ENCODE measurements around the gene PSD2.

The PSD2 gene

DNA sequence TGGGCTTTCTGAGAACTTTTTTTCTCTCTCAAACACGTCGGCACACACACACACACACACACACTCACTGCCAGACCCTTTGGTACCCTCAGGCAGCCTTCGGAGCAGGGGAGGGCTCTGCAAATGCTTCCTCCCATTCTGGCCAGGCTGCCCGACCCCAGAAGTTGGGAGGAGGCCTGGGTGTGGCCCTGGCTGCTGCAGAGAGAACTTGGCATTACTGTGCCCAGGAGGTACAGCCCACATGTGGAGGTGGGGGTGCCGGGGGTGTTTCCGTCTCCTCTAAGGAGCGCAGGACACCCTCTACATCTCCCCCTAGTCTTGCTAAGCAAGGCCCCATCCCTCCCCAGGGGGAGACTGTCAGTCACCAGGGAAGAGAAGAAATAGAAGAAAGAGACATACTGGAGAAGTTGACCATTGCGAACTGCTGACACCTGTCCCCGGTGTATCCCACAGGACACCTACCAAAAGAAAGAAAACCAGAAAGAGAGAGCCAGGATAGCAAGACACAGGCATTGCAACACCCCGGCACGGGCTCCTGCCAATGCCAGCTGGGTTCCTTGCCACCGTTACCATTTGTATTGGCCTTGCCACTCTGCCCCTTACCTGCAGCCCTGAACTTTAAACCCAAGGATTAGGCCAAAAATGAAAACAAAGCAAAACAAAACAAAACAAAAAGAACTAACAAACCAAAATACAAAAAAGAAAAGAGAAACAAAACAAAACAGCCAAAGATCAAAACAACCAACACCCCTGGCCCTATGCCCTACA, 69.3 kb downstream of the PSD2 start:
- TF ChIP-seq, protein P1, sequence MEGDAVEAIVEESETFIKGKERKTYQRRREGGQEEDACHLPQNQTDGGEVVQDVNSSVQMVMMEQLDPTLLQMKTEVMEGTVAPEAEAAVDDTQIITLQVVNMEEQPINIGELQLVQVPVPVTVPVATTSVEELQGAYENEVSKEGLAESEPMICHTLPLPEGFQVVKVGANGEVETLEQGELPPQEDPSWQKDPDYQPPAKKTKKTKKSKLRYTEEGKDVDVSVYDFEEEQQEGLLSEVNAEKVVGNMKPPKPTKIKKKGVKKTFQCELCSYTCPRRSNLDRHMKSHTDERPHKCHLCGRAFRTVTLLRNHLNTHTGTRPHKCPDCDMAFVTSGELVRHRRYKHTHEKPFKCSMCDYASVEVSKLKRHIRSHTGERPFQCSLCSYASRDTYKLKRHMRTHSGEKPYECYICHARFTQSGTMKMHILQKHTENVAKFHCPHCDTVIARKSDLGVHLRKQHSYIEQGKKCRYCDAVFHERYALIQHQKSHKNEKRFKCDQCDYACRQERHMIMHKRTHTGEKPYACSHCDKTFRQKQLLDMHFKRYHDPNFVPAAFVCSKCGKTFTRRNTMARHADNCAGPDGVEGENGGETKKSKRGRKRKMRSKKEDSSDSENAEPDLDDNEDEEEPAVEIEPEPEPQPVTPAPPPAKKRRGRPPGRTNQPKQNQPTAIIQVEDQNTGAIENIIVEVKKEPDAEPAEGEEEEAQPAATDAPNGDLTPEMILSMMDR (IDR thresholded peaks at IDR 0.05; ENCODE audit: insufficient read depth, low read length, poor library complexity, severe bottlenecking): no peak
- no peak for TF ChIP-seq EZH2phosphoT487 (conservative IDR thresholded peaks at IDR 0.05; ENCODE audit: low read length)
- no peak overlapping the region for H3K4me3 ChIP-seq (ENCODE audit: insufficient read depth, low read length, poor library complexity, severe bottlenecking)
- no peaks in the 10 kb centered on the region for H3K27me3 ChIP-seq (ENCODE audit: low read length)
- H3K4me2 ChIP-seq (ENCODE audit: low read depth, low read length, poor library complexity, severe bottlenecking): no peak overlapping the region
- H3K79me2 ChIP-seq (ENCODE audit: insufficient read depth, low read length): no peaks in the 10 kb centered on the region
- no peaks in the 10 kb centered on the region for H3K36me3 ChIP-seq (ENCODE audit: low read length)
- H4K20me1 ChIP-seq (ENCODE audit: low read depth, low read length): no peaks in the 10 kb centered on the region
- H3F3A ChIP-seq (ENCODE audit: insufficient read depth): no peaks in the 10 kb centered on the region
- H2AFZ ChIP-seq (ENCODE audit: low read depth, low read length, severe bottlenecking): no peak overlapping the region
- no peaks in the 10 kb centered on the region for H3K9me3 ChIP-seq (ENCODE audit: insufficient read depth, low read length)
- H3K9me2 ChIP-seq (replicated peaks; ENCODE audit: insufficient read depth, low read length): no peaks in the 10 kb centered on the region
- H3K9ac ChIP-seq (ENCODE audit: low read length): no peak overlapping the region
- H3K27ac ChIP-seq (ENCODE audit: low read depth, low read length): no peak overlapping the region

DNA sequence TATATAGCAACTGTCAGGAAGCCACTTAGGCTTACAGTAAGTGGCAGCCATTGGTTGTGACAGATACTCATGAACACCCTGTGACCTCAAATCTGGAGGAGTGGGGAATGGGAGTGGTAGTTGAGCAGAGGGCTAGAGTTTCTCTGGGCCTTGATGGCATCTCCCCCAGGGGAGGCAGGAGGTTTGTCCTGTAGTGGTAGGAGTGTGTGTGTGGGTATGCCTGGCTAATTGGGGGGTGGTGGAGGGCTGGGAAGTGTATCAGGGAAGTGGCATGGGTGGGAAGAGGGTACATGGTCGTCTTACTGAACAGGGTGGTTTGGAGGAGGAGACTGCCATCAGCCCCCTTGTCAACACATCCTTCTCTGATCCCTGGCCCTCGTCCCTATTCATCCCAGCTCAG, 71.5 kb downstream of the PSD2 start:
- Histone ChIP-seq H3K27ac (ENCODE audit: low read depth, low read length) (no peak overlapping the region), H3K9me2 (replicated peaks; ENCODE audit: insufficient read depth, low read length) (no peaks in the 10 kb centered on the region), H2AFZ (ENCODE audit: low read depth, low read length, severe bottlenecking) (no peak overlapping the region), H3K36me3 (ENCODE audit: low read length) (no peaks in the 10 kb centered on the region), H3K4me2 (ENCODE audit: low read depth, low read length, poor library complexity, severe bottlenecking) (no peak overlapping the region), H3K9me3 (ENCODE audit: insufficient read depth, low read length) (no peaks in the 10 kb centered on the region), H3K9ac (ENCODE audit: low read length) (no peak overlapping the region), H3K79me2 (ENCODE audit: insufficient read depth, low read length) (no peaks in the 10 kb centered on the region), H4K20me1 (ENCODE audit: low read depth, low read length) (no peaks in the 10 kb centered on the region), H3K27me3 (ENCODE audit: low read length) (no peaks in the 10 kb centered on the region), H3K4me3 (ENCODE audit: insufficient read depth, low read length, poor library complexity, severe bottlenecking) (no peak overlapping the region), H3F3A (ENCODE audit: insufficient read depth) (no peaks in the 10 kb centered on the region)
- TF ChIP-seq, protein P1 (IDR thresholded peaks at IDR 0.05; ENCODE audit: insufficient read depth, low read length, poor library complexity, severe bottlenecking): no peak
- no peak for TF ChIP-seq EZH2phosphoT487 (conservative IDR thresholded peaks at IDR 0.05; ENCODE audit: low read length)

DNA sequence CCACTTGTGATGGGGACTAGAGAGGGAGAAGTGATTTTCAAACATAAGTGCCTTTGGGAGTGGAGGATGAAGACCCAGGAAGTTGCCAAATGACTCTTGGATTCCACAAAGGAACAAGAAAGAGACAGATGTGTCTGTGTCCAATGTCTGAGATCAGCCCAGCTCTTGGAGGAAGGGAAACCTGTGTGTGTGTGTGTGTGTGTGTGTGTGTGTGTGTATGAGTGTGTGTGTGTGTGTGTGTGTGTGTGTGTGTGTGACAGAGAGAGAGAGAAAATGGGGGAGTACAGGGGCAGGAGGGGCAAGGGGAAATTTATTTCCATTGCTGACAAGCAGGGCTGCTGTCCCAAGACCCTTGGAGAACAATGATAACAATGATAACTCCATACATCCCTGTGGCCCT, 72.0 kb downstream of the PSD2 start:
- Histone ChIP-seq H3K79me2 (ENCODE audit: insufficient read depth, low read length) (no peaks in the 10 kb centered on the region), H3K36me3 (ENCODE audit: low read length) (no peaks in the 10 kb centered on the region), H4K20me1 (ENCODE audit: low read depth, low read length) (no peaks in the 10 kb centered on the region), H3K4me3 (ENCODE audit: insufficient read depth, low read length, poor library complexity, severe bottlenecking) (no peak overlapping the region), H2AFZ (ENCODE audit: low read depth, low read length, severe bottlenecking) (no peak overlapping the region), H3F3A (ENCODE audit: insufficient read depth) (no peaks in the 10 kb centered on the region), H3K4me2 (ENCODE audit: low read depth, low read length, poor library complexity, severe bottlenecking) (no peak overlapping the region), H3K9ac (ENCODE audit: low read length) (no peak overlapping the region), H3K9me2 (replicated peaks; ENCODE audit: insufficient read depth, low read length) (no peaks in the 10 kb centered on the region), H3K9me3 (ENCODE audit: insufficient read depth, low read length) (no peaks in the 10 kb centered on the region), H3K27me3 (ENCODE audit: low read length) (no peaks in the 10 kb centered on the region), H3K27ac (ENCODE audit: low read depth, low read length) (no peak overlapping the region)
- TF ChIP-seq EZH2phosphoT487 (conservative IDR thresholded peaks at IDR 0.05; ENCODE audit: low read length): no peak
- TF ChIP-seq, protein P1 (IDR thresholded peaks at IDR 0.05; ENCODE audit: insufficient read depth, low read length, poor library complexity, severe bottlenecking): no peak
